NCI-H187 (cell line): ENCODE data around the gene CORO2B.

ENCODE experiments used
- DNase-seq, 2 experiments: peaks; one replicate each; lab custom pipeline; 2025; lab: John Stamatoyannopoulos, UW

The CORO2B gene

GRCh38 chr15:68554721-68555678 lies 23.8 kb upstream of the CORO2B start:
- no peak for DNase-seq

DNA sequence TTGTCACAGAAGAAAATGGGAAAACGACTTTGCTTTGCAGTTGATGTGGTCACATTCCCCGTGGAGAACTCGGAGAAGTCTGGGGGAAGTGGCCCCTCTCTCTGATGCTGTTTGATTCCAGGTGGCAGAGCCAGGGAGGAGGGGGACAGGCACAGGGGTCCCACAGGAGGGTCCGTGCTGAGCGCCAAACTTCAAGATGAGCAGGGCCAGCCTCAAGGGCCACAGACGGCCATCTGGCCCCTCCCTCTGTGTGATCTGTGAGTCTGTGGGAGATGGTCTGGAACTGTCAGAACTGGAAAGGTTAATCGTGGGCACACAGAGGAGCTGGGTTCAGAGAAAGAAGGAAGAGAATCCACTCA lies 23.1 kb upstream of the CORO2B start:
- no peak for DNase-seq

- no peak for DNase-seq
Measured at GRCh38 chr15:68556139-68556990, 22.4 kb upstream of the CORO2B start.

DNA sequence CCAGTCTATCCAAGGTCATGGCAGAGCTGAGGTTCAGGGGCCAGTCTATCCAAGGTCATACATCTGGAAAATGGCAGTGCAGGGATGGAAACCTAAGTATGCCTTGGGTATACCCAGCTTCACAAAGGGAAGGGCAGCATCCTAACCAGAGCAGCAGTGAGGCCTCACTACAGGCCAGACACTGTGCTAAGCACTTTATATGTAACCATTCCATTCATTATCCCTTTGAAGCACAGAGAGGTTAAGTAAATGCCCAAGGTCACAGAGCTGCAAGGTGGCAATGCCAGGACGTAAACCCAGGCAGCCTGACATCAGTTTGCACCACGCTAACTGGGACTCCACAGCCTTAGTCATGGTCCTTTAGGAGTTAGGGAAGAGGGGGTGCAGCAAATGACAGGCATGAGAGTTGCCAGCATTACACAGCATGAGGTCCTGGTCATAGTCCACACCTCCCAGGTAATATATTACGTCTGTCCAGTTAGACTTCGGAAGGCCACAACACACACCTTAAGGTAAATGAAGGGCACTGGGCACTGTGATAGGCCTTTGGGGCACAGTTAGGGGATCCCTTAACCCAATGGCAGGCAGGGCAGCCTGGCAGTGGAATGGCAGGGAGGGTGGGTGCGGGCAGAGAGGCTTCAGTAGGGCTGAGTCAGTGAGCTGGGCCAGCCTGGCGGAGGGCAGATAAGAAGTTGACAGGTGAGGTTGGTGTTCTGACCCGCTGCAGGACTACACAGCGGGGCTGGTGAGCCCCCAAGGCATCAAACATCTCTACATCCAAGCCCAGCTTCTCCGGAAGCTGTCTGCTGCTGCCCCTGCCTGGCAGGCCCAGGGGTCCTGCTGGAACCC lies 21.1 kb upstream of the CORO2B start:
- DNase-seq = no peak

- no peak for DNase-seq
Measured at GRCh38 chr15:68558318-68559305, 20.2 kb upstream of the CORO2B start.

GRCh38 chr15:68559345-68560310 lies 19.2 kb upstream of the CORO2B start:
- DNase-seq = peak; percentile 31 to 38

DNA sequence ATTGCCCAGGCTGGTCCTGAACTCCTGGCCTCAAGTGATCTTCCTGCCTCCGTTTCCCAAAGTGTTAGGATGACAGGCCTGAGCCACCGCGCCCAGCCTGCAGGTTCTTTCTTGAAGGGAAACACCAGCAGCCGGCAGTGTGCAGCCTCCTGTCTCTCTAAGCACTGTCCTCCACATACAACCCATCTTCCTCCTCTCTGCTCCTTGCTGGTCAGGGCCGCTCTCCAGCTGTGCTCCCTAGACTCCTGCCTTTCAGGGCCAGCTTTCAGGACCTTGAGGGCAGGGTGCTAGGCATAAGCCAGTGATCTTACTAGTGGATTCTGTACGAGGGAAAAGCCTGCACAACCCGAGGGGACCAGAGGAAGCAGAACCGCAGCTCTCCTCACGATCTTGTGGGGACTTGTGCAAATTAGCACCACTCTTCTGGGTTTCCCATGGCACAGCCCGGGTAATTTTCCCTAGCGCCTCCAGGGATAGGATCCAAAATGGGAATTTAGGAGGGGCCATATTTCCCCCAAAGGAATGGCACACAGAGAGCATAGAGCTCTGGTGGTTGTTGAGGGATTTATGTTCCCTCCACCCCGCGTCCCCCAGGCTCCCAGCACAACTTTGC lies 18.2 kb upstream of the CORO2B start:
- DNase-seq = no peak

GRCh38 chr15:68561171-68561900 lies 17.5 kb upstream of the CORO2B start:
- DNase-seq = no peak

- no peak for DNase-seq
Measured at GRCh38 chr15:68561901-68562300, 16.9 kb upstream of the CORO2B start.

- no peak for DNase-seq
Measured at GRCh38 chr15:68564173-68564572, 14.6 kb upstream of the CORO2B start.

- DNase-seq = no peak
Measured at GRCh38 chr15:68565234-68565633, 13.6 kb upstream of the CORO2B start.

DNA sequence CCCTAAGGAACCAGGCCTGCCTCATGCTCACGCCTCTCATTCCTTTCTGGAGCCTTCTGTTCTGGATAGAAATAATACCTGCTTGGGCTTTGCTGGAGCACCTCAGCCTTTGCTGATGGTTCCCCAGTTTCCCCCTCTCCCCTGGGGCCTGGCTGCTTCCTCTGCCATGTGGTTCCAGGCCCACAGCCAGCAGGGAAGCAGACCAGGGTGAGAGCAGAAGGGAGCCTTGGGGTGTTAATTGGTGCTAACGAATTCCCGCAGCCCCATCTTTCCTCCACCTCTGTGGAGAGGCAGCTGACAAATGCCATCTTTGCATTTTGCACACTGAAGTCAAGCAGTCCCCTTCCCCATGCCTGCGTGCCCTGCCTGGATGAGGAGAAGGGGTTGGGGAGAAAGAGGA lies 13.1 kb upstream of the CORO2B start:
- no peak for DNase-seq

DNA sequence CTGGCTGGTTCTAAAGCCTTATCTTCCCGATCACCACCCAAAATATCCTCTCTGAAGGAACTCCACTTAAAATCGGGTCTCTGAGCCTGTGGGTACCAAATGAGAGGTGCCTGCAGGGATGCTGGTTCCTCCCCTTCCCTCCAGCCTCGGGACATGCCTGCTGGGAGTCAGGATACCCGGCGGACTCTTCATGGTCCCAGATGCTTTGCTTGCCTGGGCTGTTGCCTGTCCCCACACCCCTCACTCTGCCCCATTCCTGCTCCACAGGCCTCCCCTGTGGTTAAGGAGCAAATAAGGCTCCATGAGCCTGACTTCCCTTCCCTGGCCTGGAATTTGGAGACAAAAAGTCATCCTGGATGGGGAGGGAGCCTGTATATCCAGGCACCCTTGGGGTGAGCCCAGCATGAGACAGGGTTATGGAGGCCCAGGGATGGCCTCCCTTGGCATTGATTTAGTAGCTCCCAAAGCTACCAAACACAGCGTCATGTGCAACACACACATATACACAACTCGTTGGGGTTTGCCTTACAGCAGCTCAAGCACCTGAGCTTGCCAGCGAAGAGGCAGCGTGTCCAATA lies 12.3 kb upstream of the CORO2B start:
- DNase-seq = no peak

DNA sequence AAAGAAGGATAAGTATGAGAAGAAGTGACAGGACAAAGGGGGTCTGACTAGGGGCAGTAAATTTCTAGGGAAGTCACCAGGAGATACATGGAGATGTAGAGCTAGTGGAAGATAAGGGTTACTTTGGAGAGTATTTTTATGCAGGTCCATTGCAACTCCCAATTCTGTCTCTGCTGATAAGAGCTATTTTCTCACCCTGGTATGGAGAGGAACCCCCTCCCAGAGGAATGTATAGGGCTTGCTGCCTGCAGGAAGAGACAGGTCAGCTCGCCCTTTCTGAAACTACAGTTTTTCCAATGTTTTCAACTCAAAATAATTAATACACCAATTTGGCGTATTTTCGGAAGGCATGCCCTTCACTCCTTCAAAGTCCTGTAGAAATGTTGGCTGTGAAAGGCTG lies 11.4 kb upstream of the CORO2B start:
- DNase-seq = no peak

DNA sequence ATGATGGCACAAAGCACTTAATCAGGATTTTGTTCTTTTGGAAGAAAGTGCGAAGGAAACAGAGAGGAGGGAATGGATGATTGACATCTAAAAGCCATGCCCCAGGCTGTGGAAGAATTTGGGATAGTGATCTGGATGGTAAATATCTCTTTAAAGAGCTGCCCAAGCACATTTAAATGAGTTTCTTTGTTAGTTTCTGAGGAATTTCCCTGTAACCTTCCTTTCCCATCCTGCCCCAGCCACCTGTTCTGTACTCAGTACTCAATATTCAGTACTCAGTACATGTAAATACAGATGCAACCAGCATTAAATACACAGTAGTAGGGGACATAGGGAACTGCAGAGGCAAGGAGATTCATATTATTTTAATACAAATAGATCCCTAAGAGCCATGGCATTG lies 7.8 kb upstream of the CORO2B start:
- no peak for DNase-seq

GRCh38 chr15:68571582-68571981 lies 7.2 kb upstream of the CORO2B start:
- no peak for DNase-seq

- DNase-seq = no peak
Measured at GRCh38 chr15:68572309-68572708, 6.5 kb upstream of the CORO2B start.

- DNase-seq = no peak
Measured at GRCh38 chr15:68572921-68573320, 5.9 kb upstream of the CORO2B start.
